ENCODE measurements around the gene UBIAD1. TPM values are rescaled to one million over a fixed set of nuclear protein-coding genes. Genes with fewer than 3 reads are reported as not detected.

The UBIAD1 gene
- 11.1 TPM for total RNA-seq

GRCh38 chr1:11272832-11273594 lies at the start of gene UBIAD1:
Gene UBIAD1 (plus strand): TSS chr1:11273198. CDS start chr1:11273532, 334 bp downstream.
- H3K4me1 ChIP-seq (ENCODE audit: insufficient read depth, low read length), result peaks cover 32% of the 10 kb centered on the region
- H3K27me3 ChIP-seq (ENCODE audit: insufficient read depth, low read length), result no peaks in the 10 kb centered on the region
- H3K4me3 ChIP-seq (ENCODE audit: low read length), result peak within 1 kb of the TSS; percentile 81
- H3K9me3 ChIP-seq (ENCODE audit: low read depth, low read length), result no peaks in the 10 kb centered on the region

DNA sequence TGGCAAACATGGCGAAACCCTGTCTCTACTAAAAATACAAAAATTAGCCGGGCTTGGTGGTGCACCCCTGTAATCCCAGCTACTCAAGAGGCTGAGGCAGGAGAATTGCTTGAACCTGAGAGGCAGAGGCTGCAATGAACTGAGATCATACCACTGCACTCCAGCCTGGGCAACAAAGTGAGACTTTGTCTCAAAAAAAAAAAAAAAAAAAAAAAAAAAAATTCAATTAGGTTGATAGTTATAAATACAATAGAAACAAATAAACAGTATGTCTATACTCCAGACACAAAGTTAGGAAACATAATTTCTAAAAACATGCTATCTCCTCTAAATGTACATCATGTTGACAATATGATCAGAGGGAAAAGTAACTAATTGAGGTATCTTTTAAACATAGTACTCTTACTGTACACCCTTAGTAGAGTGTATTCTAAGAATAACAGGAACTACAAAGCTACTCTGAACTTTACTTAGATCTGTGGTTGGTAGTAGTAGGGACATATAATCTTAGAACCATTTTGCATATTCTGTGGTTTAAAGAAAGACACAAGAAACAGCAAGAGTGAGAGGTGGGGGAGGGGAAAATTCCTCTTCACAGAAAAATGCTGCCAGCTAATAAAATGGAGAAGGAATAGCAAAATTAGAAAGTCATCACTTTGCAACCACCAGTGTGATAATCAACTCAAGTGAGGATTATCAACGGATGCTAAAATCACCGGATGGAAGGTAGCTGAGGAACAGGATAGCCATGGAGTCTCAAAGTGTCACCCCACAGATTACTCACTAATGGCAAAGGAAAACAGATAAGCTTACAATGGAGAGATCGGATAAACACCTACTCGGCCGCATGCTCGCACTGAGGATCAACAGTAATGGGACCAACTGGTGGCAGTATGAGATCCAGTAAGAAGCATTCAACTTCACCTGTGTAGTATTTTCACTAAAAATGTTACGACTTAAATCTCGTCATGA lies 45.6 kb upstream of the UBIAD1 start:
- Histone ChIP-seq H3K4me1 (ENCODE audit: insufficient read depth, low read length) (no peaks in the 10 kb centered on the region), H3K9me3 (ENCODE audit: low read depth, low read length) (no peaks in the 10 kb centered on the region), H3K4me3 (ENCODE audit: low read length) (no peak overlapping the region)

DNA sequence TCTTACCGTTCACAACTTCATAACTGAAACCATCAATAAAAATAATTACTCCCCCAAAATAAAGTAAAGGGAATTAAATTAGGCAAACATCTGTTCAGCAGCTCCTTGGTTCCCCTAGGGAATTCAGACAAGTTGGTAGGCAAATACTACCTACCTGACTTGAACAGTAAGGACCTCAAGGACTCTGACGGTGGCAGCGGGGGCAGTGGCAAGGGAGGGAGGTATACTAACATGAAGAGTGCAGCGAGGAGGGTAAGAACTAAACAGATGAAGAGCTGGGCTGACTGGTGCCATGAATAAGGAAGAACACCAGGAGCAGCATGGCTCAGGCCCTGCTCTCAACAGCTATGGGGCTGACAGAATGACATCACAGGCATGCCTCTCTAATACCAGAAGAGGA lies 43.8 kb upstream of the UBIAD1 start:
- no peaks in the 10 kb centered on the region for H3K4me1 ChIP-seq (ENCODE audit: insufficient read depth, low read length)
- H3K4me3 ChIP-seq (ENCODE audit: low read length), result no peak overlapping the region
- H3K9me3 ChIP-seq (ENCODE audit: low read depth, low read length), result no peaks in the 10 kb centered on the region
- H3K27me3 ChIP-seq (ENCODE audit: insufficient read depth, low read length), result no peaks in the 10 kb centered on the region

More for the DNA sequence above, 45.6 kb upstream of the UBIAD1 start:
- H3K27me3 ChIP-seq (ENCODE audit: insufficient read depth, low read length), result no peaks in the 10 kb centered on the region

DNA sequence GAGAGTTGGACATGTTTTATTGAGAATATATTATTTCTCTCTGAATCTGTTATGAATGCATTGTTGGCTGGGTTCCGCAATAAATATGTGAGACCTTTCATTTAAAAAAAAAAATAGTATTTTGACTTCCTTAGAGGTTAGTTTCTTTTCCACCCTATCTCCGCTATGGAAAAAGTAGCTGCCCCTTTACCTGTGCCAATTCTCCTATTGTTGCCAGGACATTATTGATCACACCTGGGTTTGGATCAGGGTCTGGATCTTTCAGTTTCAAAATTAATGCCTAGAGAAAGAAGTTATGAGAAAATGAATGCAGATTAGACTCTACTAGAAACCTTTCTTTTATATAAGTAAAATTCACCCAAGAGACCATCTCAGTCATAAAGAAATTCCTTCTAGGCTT lies 39.8 kb upstream of the UBIAD1 start:
- H3K4me3 ChIP-seq (ENCODE audit: low read length), result no peak overlapping the region
- no peaks in the 10 kb centered on the region for H3K9me3 ChIP-seq (ENCODE audit: low read depth, low read length)
- no peaks in the 10 kb centered on the region for H3K27me3 ChIP-seq (ENCODE audit: insufficient read depth, low read length)
- H3K4me1 ChIP-seq (ENCODE audit: insufficient read depth, low read length), result no peaks in the 10 kb centered on the region

DNA sequence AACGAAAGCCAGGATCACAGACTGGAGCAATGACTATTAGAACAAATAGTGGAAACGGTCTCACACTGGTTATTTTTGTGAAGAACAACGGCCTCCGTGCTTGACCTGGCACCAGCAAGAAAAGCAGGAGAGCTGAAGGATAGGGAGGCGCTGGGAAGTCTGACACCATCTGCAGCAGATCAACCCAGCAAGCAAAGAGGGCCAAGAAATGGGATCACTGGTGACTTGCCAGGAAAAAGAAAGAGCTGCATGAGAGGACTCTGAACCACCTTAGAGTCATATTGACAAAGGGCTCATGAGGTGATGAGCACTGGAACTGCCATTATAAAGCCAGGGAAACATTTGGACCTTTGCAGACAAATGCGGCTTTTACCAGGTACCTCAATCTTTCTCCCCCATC lies 35.6 kb upstream of the UBIAD1 start:
- no peak overlapping the region for H3K4me3 ChIP-seq (ENCODE audit: low read length)
- no peaks in the 10 kb centered on the region for H3K27me3 ChIP-seq (ENCODE audit: insufficient read depth, low read length)
- H3K9me3 ChIP-seq (ENCODE audit: low read depth, low read length), result no peaks in the 10 kb centered on the region
- H3K4me1 ChIP-seq (ENCODE audit: insufficient read depth, low read length), result no peaks in the 10 kb centered on the region

DNA sequence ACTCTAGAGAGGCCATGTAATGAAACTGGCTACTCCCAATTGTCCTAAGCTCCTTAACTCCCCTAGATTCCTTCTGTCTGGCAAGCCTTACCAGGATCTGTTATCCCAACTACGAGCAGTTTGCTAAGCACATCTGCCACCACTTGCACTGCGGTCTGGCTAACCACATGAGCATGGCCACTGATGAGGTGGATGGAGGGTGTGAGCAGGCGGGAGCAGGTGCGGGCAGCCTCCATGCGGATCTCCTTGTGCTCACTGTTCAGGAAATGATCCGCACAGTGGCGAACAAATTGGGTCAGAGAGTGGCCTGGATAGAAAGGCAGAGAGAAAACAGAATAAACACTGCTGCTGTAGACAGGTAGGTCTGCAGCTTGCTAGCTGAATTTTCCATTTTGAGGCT lies 34.7 kb upstream of the UBIAD1 start:
- Histone ChIP-seq H3K4me3 (ENCODE audit: low read length) (no peak overlapping the region), H3K27me3 (ENCODE audit: insufficient read depth, low read length) (no peaks in the 10 kb centered on the region), H3K4me1 (ENCODE audit: insufficient read depth, low read length) (no peaks in the 10 kb centered on the region), H3K9me3 (ENCODE audit: low read depth, low read length) (no peaks in the 10 kb centered on the region)

DNA sequence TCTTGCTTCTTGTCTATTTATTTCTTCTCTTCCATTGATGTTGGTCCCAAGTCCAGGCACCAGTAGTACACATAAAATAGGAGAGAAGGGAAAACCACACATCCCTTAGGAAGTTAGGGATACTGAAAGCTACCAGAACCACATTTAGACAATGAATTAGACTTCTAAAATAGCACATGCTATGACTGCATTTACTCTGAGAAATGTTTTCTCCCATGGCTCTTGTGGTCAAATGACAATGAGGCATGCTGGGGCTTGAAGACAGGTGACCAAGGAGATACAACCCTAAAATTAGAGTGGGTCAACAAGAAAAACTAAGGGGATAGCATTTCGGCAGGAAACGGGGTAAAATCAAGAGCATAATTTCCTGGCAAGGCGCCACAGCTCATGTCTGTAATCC lies 27.8 kb upstream of the UBIAD1 start:
- Histone ChIP-seq H3K9me3 (ENCODE audit: low read depth, low read length) (no peaks in the 10 kb centered on the region), H3K27me3 (ENCODE audit: insufficient read depth, low read length) (no peaks in the 10 kb centered on the region)

DNA sequence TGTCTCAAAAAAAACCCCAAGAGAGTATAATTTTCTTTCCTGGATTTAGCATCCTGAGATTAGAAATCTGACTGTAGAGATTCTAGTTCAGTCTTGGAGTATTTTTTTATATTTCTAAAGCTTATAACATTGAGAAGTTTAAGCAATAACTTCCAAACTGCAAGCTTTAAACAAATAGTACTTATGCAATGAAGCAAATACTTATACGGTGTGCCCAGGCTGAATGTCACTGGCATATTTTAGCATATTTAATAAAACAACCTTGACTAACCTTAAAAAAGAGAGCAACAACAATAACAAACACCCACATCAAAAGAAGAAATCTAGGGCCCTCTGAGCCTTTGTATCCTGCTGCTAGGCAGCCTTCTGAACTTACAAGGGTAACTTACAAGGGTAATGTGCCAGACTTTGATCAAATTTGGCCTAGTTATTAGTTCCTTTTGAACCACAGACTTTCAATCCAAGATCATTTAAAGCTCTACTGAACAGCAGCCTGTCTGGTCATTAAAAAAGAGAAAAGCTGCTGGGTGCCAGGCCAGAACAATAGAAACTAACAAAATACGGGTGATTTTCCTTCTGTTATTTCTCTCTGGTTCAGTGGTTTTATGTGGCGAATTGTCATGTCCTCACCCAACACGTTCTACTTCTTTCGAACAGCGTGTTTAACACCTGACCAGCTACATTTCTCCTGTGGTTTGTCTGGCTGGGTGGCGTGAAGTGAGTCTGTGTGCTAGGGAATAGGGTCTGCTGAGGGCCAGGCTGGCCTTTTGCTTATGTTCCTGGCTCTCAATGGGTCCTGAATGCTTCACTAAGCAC lies 26.9 kb upstream of the UBIAD1 start:
- Histone ChIP-seq H3K4me1 (ENCODE audit: insufficient read depth, low read length) (no peaks in the 10 kb centered on the region), H3K4me3 (ENCODE audit: low read length) (no peak overlapping the region), H3K9me3 (ENCODE audit: low read depth, low read length) (no peaks in the 10 kb centered on the region), H3K27me3 (ENCODE audit: insufficient read depth, low read length) (no peaks in the 10 kb centered on the region)

More for the DNA sequence above, 27.8 kb upstream of the UBIAD1 start:
- no peak overlapping the region for H3K4me3 ChIP-seq (ENCODE audit: low read length)
- H3K4me1 ChIP-seq (ENCODE audit: insufficient read depth, low read length), result no peaks in the 10 kb centered on the region

DNA sequence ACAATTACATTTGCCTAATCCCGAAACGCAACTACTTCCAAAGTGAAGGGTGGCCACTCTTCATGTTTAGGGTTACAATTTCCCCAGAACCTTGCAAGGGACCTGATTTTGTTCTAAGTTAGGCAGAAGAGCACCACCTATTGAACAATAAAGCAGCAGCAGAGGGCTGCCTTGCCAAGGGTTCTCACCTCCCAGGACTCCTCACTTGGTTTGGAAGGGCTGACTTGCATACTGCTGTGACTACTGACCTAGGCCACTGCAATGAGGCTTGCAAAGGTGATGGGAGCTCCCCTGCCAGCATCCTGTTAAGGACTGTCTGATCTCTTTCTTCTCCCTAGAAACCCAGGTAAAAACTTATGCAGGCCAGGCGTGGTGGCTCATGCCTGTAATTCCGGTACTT lies 24.8 kb upstream of the UBIAD1 start:
- Histone ChIP-seq H3K4me1 (ENCODE audit: insufficient read depth, low read length) (no peaks in the 10 kb centered on the region), H3K4me3 (ENCODE audit: low read length) (no peak overlapping the region), H3K9me3 (ENCODE audit: low read depth, low read length) (no peaks in the 10 kb centered on the region), H3K27me3 (ENCODE audit: insufficient read depth, low read length) (no peaks in the 10 kb centered on the region)

DNA sequence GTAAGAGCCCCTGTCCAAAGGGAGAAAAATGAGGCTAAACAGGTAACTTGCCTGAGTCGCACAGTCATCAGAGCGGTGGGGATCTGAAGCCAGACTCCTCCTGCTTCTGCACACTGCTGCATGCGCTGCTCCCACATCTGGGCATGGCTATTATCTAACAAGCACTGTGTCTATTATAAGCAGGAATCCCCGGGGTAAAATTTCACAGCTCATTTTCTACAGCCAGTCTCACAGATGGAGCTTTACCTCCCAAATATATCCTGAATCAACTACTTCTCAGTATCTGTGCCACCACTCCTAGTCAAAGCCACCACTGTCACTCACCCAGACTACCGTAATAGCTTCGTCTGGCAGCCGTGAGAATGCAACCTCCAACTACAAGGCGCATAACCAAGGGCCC lies 20.5 kb upstream of the UBIAD1 start:
- H3K27me3 ChIP-seq (ENCODE audit: insufficient read depth, low read length), result no peaks in the 10 kb centered on the region

DNA sequence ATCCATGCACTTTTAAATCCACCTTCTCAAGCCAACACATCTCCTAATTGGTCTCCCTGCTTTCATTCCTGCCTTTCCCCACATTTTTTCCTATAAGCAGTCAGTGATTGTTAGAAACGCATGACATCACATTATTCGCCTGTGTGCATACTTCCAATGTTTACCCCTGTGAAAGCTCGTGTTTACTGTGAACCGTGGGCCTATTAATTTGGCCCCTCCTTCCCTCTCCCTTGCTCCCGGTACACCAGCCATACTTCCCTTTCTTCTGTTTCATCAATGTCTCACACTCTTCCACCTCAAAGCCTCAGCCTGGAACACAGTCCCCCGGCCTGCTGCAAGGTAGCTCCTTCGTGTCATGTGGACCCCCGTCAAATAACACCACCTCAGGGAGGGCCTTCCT lies 19.8 kb upstream of the UBIAD1 start:
- H3K27me3 ChIP-seq (ENCODE audit: insufficient read depth, low read length), result no peaks in the 10 kb centered on the region
- H3K4me3 ChIP-seq (ENCODE audit: low read length), result no peak overlapping the region
- no peaks in the 10 kb centered on the region for H3K4me1 ChIP-seq (ENCODE audit: insufficient read depth, low read length)
- H3K9me3 ChIP-seq (ENCODE audit: low read depth, low read length), result no peaks in the 10 kb centered on the region

More for the DNA sequence above, 20.5 kb upstream of the UBIAD1 start:
- Histone ChIP-seq H3K4me1 (ENCODE audit: insufficient read depth, low read length) (no peaks in the 10 kb centered on the region), H3K9me3 (ENCODE audit: low read depth, low read length) (no peaks in the 10 kb centered on the region), H3K4me3 (ENCODE audit: low read length) (no peak overlapping the region)

GRCh38 chr1:11256299-11256698 lies 16.7 kb upstream of the UBIAD1 start:
- Histone ChIP-seq H3K4me1 (ENCODE audit: insufficient read depth, low read length) (peaks cover 7% of the 10 kb centered on the region), H3K4me3 (ENCODE audit: low read length) (no peak overlapping the region), H3K27me3 (ENCODE audit: insufficient read depth, low read length) (no peaks in the 10 kb centered on the region), H3K9me3 (ENCODE audit: low read depth, low read length) (no peaks in the 10 kb centered on the region)

DNA sequence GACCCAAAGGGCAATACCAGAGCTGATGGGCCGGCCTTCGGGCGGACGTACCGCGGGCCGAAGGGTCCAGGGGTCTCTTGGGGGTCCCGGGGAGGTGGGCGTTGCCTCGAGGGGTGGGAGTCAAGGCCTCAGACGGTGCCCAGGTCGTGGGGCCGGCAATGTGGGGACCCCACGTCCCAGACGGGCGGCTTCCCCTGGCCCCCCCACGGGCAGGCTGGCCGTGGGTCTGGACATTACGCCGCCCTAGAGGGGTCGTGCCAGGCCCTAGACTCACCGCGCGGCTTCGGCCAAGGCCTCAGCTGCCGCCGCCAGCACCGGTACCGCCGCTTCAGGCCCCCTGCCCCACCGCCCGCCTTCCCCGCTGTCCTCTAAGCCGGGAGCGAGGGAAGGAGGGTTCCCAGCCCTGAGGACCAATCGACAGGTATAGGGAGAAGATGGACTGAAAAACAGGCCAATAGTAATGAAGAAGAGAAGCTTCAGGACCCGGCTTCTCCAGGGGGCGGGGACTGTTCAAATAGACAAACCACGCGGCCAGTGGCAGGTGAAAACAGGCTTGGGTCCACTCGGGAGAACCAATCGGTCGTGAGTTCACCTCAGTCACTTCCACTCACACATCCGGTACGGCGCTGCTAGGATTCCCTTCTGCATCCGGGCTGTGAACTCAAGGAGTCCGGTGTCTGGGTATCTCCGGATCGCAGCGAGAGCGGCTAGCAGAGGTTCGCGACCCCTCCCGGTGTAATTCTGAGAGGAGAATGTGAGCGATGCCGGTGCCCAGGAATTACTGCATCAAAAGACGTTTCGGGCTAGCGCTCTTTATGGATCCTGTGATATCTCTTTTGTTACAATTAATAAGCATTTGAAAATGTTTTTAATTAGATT lies 10.6 kb upstream of the UBIAD1 start, which contains the start of gene MTOR:
MTOR (minus strand) TSS at position 381 of the 879 bp plus-strand sequence. CDS start 3,142 bp downstream, outside the sequence.
- Histone ChIP-seq H3K4me1 (ENCODE audit: insufficient read depth, low read length) (peaks cover 19% of the 10 kb centered on the region), H3K4me3 (ENCODE audit: low read length) (peak within 1 kb of the TSS; percentile 90), H3K27me3 (ENCODE audit: insufficient read depth, low read length) (no peaks in the 10 kb centered on the region), H3K9me3 (ENCODE audit: low read depth, low read length) (no peaks in the 10 kb centered on the region)
